NCI-H1092 treated with DMSO at 0.1 percent for 48 hours (cell line): ENCODE measurements around the gene LAMTOR1.

Experiments
- DNase-seq: peaks from one replicate; lab custom pipeline; 2025; lab: John Stamatoyannopoulos, UW

Gene LAMTOR1

GRCh38 chr11:72119198-72119597 lies 16.1 kb upstream of the LAMTOR1 start:
- no peak for DNase-seq

- no peak for DNase-seq
These were observed 13.1 kb upstream of the LAMTOR1 start for GRCh38 chr11:72116019-72116755.

- DNase-seq: no peak
These were observed 11.5 kb upstream of the LAMTOR1 start for GRCh38 chr11:72114570-72114969.

- DNase-seq: no peak
These were observed 10.1 kb upstream of the LAMTOR1 start for GRCh38 chr11:72112978-72113808.

- DNase-seq: peak; percentile 100
These were observed 9.3 kb upstream of the LAMTOR1 start, which contains the start of gene ANAPC15 for GRCh38 chr11:72112143-72112977. Gene ANAPC15, minus strand, starts transcription at chr11:72112695. Its CDS starts 1,419 bp downstream, at chr11:72111276.

GRCh38 chr11:72111300-72112142 lies 8.4 kb upstream of the LAMTOR1 start:
- no peak for DNase-seq

- DNase-seq: no peak
These were observed 2.8 kb upstream of the LAMTOR1 start, which contains the start of gene TOMT for GRCh38 chr11:72105888-72106287. Gene TOMT, plus strand, starts transcription at chr11:72105924. Its CDS starts 28 bp downstream, at chr11:72105952.

GRCh38 chr11:72103754-72104167 lies 664 bp upstream of the LAMTOR1 start:
- DNase-seq: no peak

GRCh38 chr11:72102631-72102945 lies 509 bp downstream of the LAMTOR1 start:
- no peak for DNase-seq

GRCh38 chr11:72102162-72102561 lies 935 bp downstream of the LAMTOR1 start:
- DNase-seq: no peak

GRCh38 chr11:72100462-72100861 lies 2.6 kb downstream of the LAMTOR1 start:
- no peak for DNase-seq

- DNase-seq: no peak
These were observed 3.1 kb downstream of the LAMTOR1 start for GRCh38 chr11:72100009-72100408.

GRCh38 chr11:72098741-72099140 lies 4.4 kb downstream of the LAMTOR1 start:
- no peak for DNase-seq

GRCh38 chr11:72091292-72091691 lies 11.8 kb downstream of the LAMTOR1 start:
- DNase-seq: peak; percentile 26

GRCh38 chr11:72088076-72088808 lies 14.9 kb downstream of the LAMTOR1 start:
- no peak for DNase-seq

- DNase-seq: peak; percentile 66
These were observed 17.3 kb downstream of the LAMTOR1 start for GRCh38 chr11:72085621-72086351.

GRCh38 chr11:72084965-72085364 lies 18.1 kb downstream of the LAMTOR1 start:
- no peak for DNase-seq

GRCh38 chr11:72084076-72084475 lies 19.0 kb downstream of the LAMTOR1 start:
- no peak for DNase-seq

- DNase-seq: no peak
These were observed 19.7 kb downstream of the LAMTOR1 start for GRCh38 chr11:72083414-72083813.
